GM21423 (cell line): Measurements from ENCODE around the gene ENOX1.

Experiments
- ATAC-seq: cut with Tn5 transposase; IDR thresholded peaks from one replicate; pipeline ENCODE4 v1.9.1; 2021; ENCODE audit warnings: mild to moderate bottlenecking, moderate library complexity; ENCODE audit not compliant: unreplicated experiment

Gene ENOX1

GRCh38 chr13:43232144-43232872 is 554.5 kb downstream of the ENOX1 start:
- ATAC-seq, result no peak

GRCh38 chr13:43230989-43231388 is 555.8 kb downstream of the ENOX1 start:
- ATAC-seq, result no peak

GRCh38 chr13:43229506-43229905 is 557.3 kb downstream of the ENOX1 start:
- ATAC-seq, result no peak

DNA sequence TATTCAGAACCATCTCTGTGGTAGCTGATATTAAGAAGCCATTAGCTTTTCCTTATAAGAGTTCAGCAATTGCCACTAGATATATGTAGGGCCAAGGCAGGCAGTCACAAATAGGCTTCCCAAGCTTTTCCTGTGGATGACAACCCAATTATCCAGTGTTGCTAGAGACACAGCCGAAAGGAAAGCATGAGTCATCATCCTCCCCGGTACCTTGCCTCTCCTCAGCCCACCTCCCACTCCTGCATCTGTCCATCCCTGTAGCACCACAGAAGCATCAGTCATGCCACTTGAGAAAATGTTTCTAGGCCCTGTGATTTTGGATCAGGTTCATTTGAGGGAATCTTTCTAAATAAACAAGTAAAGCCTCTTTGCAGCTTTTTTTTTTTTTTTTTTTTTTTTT is 559.1 kb downstream of the ENOX1 start:
- ATAC-seq, result no peak

- no peak for ATAC-seq
Observed at GRCh38 chr13:43223216-43223615, 563.6 kb downstream of the ENOX1 start.

GRCh38 chr13:43222086-43222485 is 564.7 kb downstream of the ENOX1 start:
- no peak for ATAC-seq

DNA sequence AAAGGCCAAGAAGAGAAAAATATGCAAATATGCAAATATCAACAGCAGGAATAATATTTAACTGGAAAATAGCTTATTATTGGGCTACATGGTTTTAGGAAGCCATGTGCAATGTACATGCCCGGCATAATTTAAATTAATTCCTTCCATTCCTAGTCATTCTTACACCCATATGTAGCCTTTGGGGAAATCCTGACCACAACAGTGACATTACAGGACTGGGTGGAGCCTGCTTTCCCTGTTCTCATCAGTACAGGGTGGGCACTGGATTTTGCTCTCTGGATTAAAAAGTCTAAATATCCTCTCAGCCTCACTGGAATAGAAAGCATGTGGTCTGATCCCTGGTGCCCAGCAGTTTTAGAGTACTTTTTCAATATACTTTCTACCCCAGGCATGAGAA is 565.2 kb downstream of the ENOX1 start:
- no peak for ATAC-seq

GRCh38 chr13:43220873-43221595 is 565.7 kb downstream of the ENOX1 start:
- ATAC-seq, result no peak

DNA sequence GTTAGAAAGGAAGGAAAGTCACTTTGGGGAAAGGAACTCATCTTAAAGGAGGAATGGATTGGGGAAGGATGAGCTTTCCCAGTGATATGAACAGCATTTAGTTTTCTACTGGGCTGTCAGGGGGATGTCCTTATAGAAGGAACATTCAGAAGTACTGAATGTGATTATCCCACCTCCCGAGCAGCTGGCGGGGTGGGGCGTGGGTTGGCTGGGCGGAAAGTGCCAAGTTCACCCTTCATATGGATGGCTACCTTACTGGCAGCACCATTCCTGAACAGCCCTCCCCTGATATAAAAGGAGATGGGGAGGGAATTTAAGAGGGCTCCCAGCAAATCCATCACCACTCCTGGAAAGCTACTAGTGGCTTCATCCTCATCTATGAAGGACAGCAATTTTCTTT is 572.6 kb downstream of the ENOX1 start:
- no peak for ATAC-seq

GRCh38 chr13:43206838-43207237 is 579.9 kb downstream of the ENOX1 start:
- ATAC-seq, result no peak

GRCh38 chr13:43205416-43205815 is 581.4 kb downstream of the ENOX1 start:
- ATAC-seq, result no peak

DNA sequence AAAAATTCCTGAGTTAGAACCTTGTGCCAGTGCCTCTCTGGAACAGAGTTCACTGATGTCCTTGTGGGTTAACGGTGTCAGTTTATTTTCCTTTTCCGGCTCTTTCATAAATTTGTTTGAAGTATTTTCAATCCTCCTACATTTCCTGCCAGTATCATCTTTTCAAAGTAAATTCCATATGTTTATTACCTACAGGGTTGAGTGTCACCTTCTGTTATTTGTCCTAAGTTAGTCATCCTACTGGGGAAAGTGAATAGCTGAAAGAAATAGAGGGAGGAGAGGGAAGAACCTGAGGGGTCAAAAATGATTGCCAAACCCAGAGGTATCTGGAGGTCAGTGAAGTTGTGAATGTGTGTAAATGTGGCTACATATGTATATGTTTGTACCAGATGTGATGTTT is 582.2 kb downstream of the ENOX1 start:
- no peak for ATAC-seq

- ATAC-seq, result no peak
Observed at GRCh38 chr13:43203781-43204180, 583.0 kb downstream of the ENOX1 start.

DNA sequence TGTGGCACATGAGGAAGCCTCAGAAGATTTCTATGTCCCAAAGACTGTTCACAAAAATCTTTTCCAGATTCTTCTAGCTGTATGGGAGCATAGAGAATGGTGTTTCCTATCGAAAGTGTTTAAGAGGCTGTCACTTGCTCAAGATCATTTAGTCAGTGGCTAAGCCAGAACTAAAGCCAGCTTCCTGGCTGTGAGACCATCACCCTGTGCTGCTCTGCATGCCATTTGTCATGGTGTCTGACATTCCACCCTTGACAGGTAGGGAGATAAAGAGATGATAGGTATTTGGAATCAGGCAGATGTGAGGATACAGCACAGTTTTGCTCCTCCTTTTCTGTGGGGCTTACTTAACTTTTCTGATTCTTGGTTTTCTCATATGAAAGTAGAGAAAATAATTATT is 586.0 kb downstream of the ENOX1 start:
- ATAC-seq, result no peak

DNA sequence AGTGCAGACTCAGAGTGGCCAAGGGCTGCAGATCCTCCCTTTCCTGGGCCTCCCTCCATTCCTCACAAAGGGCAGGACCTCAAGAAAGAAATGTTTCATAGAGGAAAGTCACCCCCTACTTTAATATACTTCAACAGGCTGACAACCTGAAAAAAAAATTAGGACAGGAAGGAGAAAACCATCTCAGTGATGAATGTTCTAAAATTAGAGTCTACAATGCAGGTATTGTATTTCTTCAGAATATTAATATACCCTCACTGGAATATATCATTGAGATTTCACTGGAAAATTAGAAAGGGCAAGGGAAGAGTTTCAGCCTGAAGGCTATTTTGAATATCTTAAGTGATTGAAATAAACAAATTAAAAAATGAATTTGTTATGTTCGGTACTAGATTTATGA is 586.5 kb downstream of the ENOX1 start:
- no peak for ATAC-seq

DNA sequence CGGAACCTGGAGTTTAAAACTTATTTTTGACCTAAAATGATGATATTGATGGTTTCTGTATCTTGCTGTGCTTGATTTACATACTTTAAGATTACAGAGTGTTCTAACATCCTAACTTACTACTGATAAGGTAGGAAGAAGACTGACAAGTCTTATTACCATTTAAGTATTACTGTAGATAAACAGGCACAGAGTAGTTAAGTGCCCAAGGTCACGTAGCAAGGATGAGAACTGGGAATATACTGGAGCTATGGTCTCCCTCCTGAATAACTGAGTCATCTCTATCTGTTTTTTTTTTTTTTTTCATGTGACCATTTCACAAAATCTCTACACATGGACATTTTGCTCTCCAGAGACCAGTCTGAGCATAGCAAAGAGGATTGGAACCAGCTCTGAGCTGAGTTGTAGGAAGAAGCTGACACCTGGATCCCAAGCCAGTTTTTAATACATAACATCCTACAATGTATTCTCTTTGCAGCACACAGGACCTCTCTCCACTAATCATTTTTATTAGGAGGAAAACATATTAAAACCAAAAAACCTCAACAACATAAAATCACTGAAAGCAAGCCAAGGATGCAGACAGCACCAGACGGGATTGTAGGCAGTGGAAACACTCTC is 589.9 kb downstream of the ENOX1 start:
- no peak for ATAC-seq

DNA sequence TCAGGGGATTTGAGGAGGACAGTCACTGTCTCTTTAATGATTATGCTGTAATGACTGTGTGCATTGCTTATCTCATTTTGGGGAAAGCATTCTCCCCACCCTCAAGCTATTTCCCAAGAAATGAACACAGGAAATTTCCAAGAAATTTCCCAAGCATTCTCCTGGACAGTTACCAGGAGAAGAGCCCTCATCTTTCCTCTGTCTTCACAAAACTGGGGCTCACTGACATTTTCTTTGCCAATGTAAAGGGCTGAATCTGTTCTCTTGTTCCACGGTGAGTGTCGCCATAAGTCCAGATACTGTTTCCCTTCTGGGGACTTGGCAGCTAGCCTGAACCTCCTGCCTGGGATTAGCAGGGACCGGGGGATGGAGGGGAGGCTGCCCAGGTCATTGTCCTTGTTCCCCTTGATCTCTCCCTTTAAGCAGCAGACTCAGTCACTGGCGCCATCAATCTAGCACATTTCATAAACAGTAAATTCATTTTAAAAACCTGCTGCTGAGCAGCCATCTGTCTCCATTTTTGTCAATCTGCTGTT is 590.6 kb downstream of the ENOX1 start:
- ATAC-seq, result no peak

DNA sequence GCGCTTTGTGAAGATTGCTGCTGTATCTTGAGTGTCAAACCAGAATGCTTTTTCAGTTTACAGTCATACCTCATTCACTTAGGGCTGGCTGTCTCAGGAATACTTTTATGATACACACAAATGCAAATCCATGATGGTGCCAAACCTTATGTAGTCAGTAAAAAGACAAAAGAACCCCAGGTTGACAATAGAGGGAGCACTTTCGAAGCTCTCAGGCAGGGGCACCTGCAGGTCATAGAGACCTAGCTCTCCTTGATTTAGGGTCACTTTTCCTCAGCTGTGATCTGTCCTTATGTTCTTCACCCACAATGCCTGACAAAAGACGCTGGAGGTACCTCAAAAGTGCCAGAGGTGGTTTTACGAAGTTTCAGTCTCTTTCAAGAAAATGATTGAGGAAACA is 591.2 kb downstream of the ENOX1 start:
- ATAC-seq, result no peak

GRCh38 chr13:43195112-43195511 is 591.7 kb downstream of the ENOX1 start:
- no peak for ATAC-seq

- no peak for ATAC-seq
Observed at GRCh38 chr13:43193789-43194420, 592.9 kb downstream of the ENOX1 start.

DNA sequence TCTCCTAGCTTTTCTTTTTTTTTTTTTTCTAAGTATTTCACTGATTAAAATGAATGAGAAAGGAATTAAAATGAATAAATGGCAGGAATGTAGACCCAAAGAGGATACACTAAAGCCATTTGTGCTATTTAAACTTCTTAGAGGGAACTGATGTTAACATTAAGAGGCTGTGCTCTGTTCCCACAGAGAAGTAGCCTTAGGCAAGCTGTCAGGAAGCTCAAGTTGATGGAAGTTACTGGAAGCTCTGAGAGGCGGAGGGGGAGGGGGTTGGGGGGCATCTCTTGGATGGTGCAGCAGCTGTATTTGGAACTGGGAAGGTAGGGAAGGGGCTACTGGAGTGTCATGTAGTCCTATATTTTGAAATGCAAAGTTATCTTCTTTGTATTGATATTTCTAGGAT is 595.2 kb downstream of the ENOX1 start:
- no peak for ATAC-seq
